GM12878 (cell line): ENCODE measurements around the gene DLST. TPM values are rescaled to one million over a fixed set of nuclear protein-coding genes. Genes with fewer than 3 reads are reported as not detected.

Experiments
- ATAC-seq: fragments of 200-7000 bp; cut with Tn5 transposase; 3 replicates; pipeline ENCODE4 v1.9.1; 2020; ENCODE audit warnings: mild to moderate bottlenecking, moderate library complexity
- BruUV-seq: library from RNA; stranded (reverse); fragments of 400-500 nt; replicated peaks from 2 replicates; lab custom pipeline; 2021; lab: Mats Ljungman, UMichigan
- CTCF ChIA-PET: fragments of 300-600 bp; sonication (Branson Sonifier 250); formaldehyde crosslinking; extraction: SDS; loops from one replicate; lab custom pipeline; 2021; ENCODE audit warnings: inconsistent platforms; lab: Yijun Ruan, JAX
- POLR2A ChIA-PET: fragments of 350-600 bp; formaldehyde crosslinking; extraction: SDS; loops from one replicate; lab custom pipeline; 2021; ENCODE audit warnings: inconsistent platforms; lab: Charles Lee
- RAD21 ChIA-PET: fragments of 300-600 bp; sonication (Branson Sonifier 250); formaldehyde crosslinking; loops from one replicate; lab custom pipeline; 2023; ENCODE audit warnings: antibody characterized with exemption; ENCODE audit not compliant: unreplicated experiment; lab: Charles Lee
- SMC1A ChIA-PET: fragments of 300-600 bp; sonication (Branson Sonifier 250); formaldehyde crosslinking; loops from one replicate; lab custom pipeline; 2023; ENCODE audit not compliant: unreplicated experiment, uncharacterized antibody; lab: Charles Lee
- DNase-seq: peaks from one replicate; pipeline ENCODE4 v3.0.0-alpha.2; 2011; ENCODE audit warnings: low read depth, low spot score
- FAIRE-seq: peaks from 3 replicates; lab custom pipeline; 2011; peaks lifted over from hg19 to GRCh38; lab: Jason Lieb, UNC
- H2AFZ ChIP-seq: 2 replicates; pipeline ENCODE4 v1.6.0; 2011; ENCODE audit warnings: low read depth, low read length, control low read depth; ENCODE audit not compliant: control insufficient read depth
- H3K27ac ChIP-seq: 2 replicates; pipeline ENCODE4 v1.5.1; 2011; ENCODE audit warnings: control low read depth; ENCODE audit not compliant: control insufficient read depth, insufficient read depth
- H3K27me3 ChIP-seq, 2 experiments: replicated peaks in 1 of 2; 2 replicates each; pipeline versions ENCODE4 v1.6.0 to v1.6.1; 2011; ENCODE audit warnings: low read length in 1 of 2; ENCODE audit not compliant: control insufficient read depth in 2 of 2, insufficient read depth in 2 of 2
- H3K36me3 ChIP-seq, 2 experiments: 2 replicates each; pipeline ENCODE4 v1.5.1; 2011; ENCODE audit warnings: low read length in 1 of 2; ENCODE audit not compliant: control insufficient read depth in 2 of 2, insufficient read depth in 2 of 2
- H3K4me1 ChIP-seq: 2 replicates; pipeline ENCODE4 v1.6.1; 2011; ENCODE audit warnings: mild to moderate bottlenecking, low read length, moderate library complexity, mixed read lengths; ENCODE audit not compliant: control insufficient read depth, insufficient read depth
- H3K4me2 ChIP-seq: 2 replicates; pipeline ENCODE4 v1.6.0; 2011; ENCODE audit warnings: control low read depth; ENCODE audit not compliant: control insufficient read depth, insufficient read depth
- H3K4me3 ChIP-seq: fragments of 200-600 bp; sonication (generic); 2 replicates; pipeline ENCODE4 v1.5.1; 2016
- H3K79me2 ChIP-seq: 2 replicates; pipeline ENCODE4 v1.6.0; 2011; ENCODE audit warnings: low read length; ENCODE audit not compliant: control insufficient read depth, insufficient read depth
- H3K9ac ChIP-seq: 2 replicates; pipeline ENCODE4 v1.8.0; 2011; ENCODE audit warnings: low read length, control low read depth, mixed read lengths; ENCODE audit not compliant: control insufficient read depth, insufficient read depth
- H3K9me3 ChIP-seq: replicated peaks from 3 replicates; pipeline ENCODE4 v1.5.1; 2011; ENCODE audit warnings: mild to moderate bottlenecking, low read length; ENCODE audit not compliant: control insufficient read depth, insufficient read depth
- H4K20me1 ChIP-seq: 2 replicates; pipeline ENCODE4 v1.6.0; 2011; ENCODE audit not compliant: control insufficient read depth, insufficient read depth
- ESRRA ChIP-seq: IDR thresholded peaks from 2 replicates; pipeline ENCODE4 v1.6.1; 2012; ENCODE audit warnings: mild to moderate bottlenecking, low read length, improper control_type of control experiment
- HDGF ChIP-seq: fragments of 450-650 bp; IDR thresholded peaks from 2 replicates; pipeline ENCODE4 v1.6.1; 2016; ENCODE audit warnings: antibody characterized with exemption
- RB1 ChIP-seq: fragments of 450-650 bp; formaldehyde crosslinking; IDR thresholded peaks from 2 replicates; pipeline ENCODE4 v1.6.1; 2017; ENCODE audit warnings: mild to moderate bottlenecking, borderline replicate concordance
- SPI1 ChIP-seq: IDR thresholded peaks from 2 replicates; pipeline ENCODE4 v1.6.1; 2011; ENCODE audit warnings: low read depth, mild to moderate bottlenecking, low read length, moderate library complexity, borderline replicate concordance; ENCODE audit not compliant: insufficient read depth
- SRF ChIP-seq, 2 experiments: IDR thresholded peaks; 2 replicates each; pipeline ENCODE4 v1.6.1; 2011; ENCODE audit warnings: low read depth in 2 of 2, low read length in 2 of 2, mild to moderate bottlenecking in 1 of 2, moderate library complexity in 1 of 2
- STAT3 ChIP-seq: IDR thresholded peaks from 2 replicates; pipeline ENCODE4 v1.6.1; 2011; ENCODE audit warnings: low read depth, low read length, improper control_type of control experiment
- TCF12 ChIP-seq: IDR thresholded peaks from 2 replicates; pipeline ENCODE4 v1.6.1; 2011; ENCODE audit warnings: low read depth, mild to moderate bottlenecking, low read length
- ZNF622 ChIP-seq: fragments of 450-650 bp; IDR thresholded peaks from 2 replicates; pipeline ENCODE4 v1.6.1; 2017; ENCODE audit warnings: mild to moderate bottlenecking, inconsistent platforms
- ZZZ3 ChIP-seq: IDR thresholded peaks from 2 replicates; pipeline ENCODE4 v1.6.1; 2011; ENCODE audit warnings: low read depth; ENCODE audit not compliant: control insufficient read depth, insufficient read length
- WGBS: methylation state at CpG from one replicate; pipeline ENCODE4 v1.1.6; 2016; ENCODE audit warnings: low lambda C conversion rate; ENCODE audit not compliant: insufficient replicate concordance, insufficient coverage; ENCODE audit errors: missing lambda C conversion rate; 5-methylcytosine and 5-hydroxymethylcytosine counted together
- in situ Hi-C: fragments of 300-500 bp; cut with MboI; formaldehyde crosslinking; loops from 9 replicates; pipeline ENCODE4 v1.14.3; 2018; ENCODE audit warnings: mixed read lengths
- intact Hi-C: fragments of 100-400 bp; cut with micrococcal nuclease; formaldehyde crosslinking; loops from one replicate; pipeline ENCODE4 v1.14.2; 2022; ENCODE audit not compliant: unreplicated experiment
- polyA plus RNA-seq, 11 experiments: library from polyadenylated mRNA; depleted of rRNA in 4 of 11; unstranded in 6 of 11; stranded (reverse) in 5 of 11; fragments of >200 nt; fragmentation: Nextera tagmentation in 4 of 11; fragmentation: Illumina TruSeq in 1 of 11; extraction: Ambion mirVana in 4 of 11; extraction: Trizol in 1 of 11; gene quantifications; 1 replicate in 1 of 11; 2 replicates in 10 of 11; pipeline versions ENCODE4 v1.2.1 to v1.2.3, GENCODE V29; 2011 to 2016; ENCODE audit warnings: inconsistent platforms in 2 of 11, missing spikeins in 2 of 11, low read depth in 1 of 11
- total RNA-seq, 4 experiments: library from RNA; depleted of rRNA in 3 of 4; stranded (reverse); fragments of >200 nt in 3 of 4; fragmentation: Illumina TruSeq in 1 of 4; extraction: Trizol in 1 of 4; gene quantifications; 2 replicates each; pipeline versions ENCODE4 v1.2.1 to v1.2.3, GENCODE V29; 2013 to 2021

Gene DLST
- total and polyA plus RNA-seq, 10 of the 15 experiments (the other 5 are each of a cell fraction or from before 2014, with no cell fraction given), result 2.9 to 141 (median 67.7) TPM

- DNase-seq, result no peak
- H3K4me3 ChIP-seq, result no peak overlapping the region
- 49% methylated on average over 3 of the region's 3 CpGs for WGBS
- no peaks in the 10 kb centered on the region for H3K4me1 ChIP-seq
- no peaks in the 10 kb centered on the region for H4K20me1 ChIP-seq
- H3K36me3 ChIP-seq, result no peaks in the 10 kb centered on the region
- no peak overlapping the region for H2AFZ ChIP-seq
- no peak for FAIRE-seq
- no peak overlapping the region for H3K9ac ChIP-seq
- H3K9me3 ChIP-seq, result no peaks in the 10 kb centered on the region
- POLR2A ChIA-PET, result interaction anchor here (1.1 to 1.4 kb wide), 3 partner anchors 10 to 44 kb away, joined by 3 to 9 read pairs (median 3); no protein-coding TSS in a partner anchor
- H3K27me3 ChIP-seq, result no peaks in the 10 kb centered on the region
- no peak for ATAC-seq
- no peak overlapping the region for H3K27ac ChIP-seq
- CTCF ChIA-PET, result interaction anchor here (0.6 to 13.8 kb wide), 34 partner anchors 10 to 618 kb away, joined by 3 to 552 read pairs (median 6); partner anchors contain the start of genes DLST, EIF2B2 and PROX2
- SMC1A ChIA-PET, result interaction anchor here (0.8 to 11.1 kb wide), 16 partner anchors 10 to 443 kb away, joined by 3 to 165 read pairs (median 8); partner anchors contain the start of genes DLST and PROX2
- BruUV-seq, result no TSS peak
- RAD21 ChIA-PET, result interaction anchor here (0.8 to 8.8 kb wide), 17 partner anchors 10 to 265 kb away, joined by 3 to 114 read pairs (median 4); partner anchors contain the start of gene NEK9
- H3K4me2 ChIP-seq, result no peak overlapping the region
- intact Hi-C loops, result loop anchor here (1.0 to 10.0 kb wide), 3 partner anchors 44 to 433 kb away; no protein-coding TSS in a partner anchor
- in situ Hi-C loops, result no loop called here
- H3K79me2 ChIP-seq, result no peaks in the 10 kb centered on the region
- TF ChIP-seq RB1 (no peak), ESRRA (no peak), STAT3 (no peak), ZZZ3 (no peak), HDGF (no peak), SPI1 (no peak)
Observed at GRCh38 chr14:74861734-74862090, 20.0 kb upstream of the DLST start.

GRCh38 chr14:74863274-74863673 lies 18.4 kb upstream of the DLST start:
- BruUV-seq, result no TSS peak
- 29% methylated on average over 9 of the region's 9 CpGs for WGBS
- DNase-seq (no peak), ATAC-seq (no peak), FAIRE-seq (no peak)
- POLR2A ChIA-PET, result no interaction called here
- SMC1A ChIA-PET, result interaction anchor here (1.2 to 11.1 kb wide), 6 partner anchors 8 to 225 kb away, joined by 5 to 165 read pairs (median 19); partner anchors contain the start of gene PROX2
- Histone ChIP-seq H3K9me3 (no peaks in the 10 kb centered on the region), H3K9ac (no peak overlapping the region), H3K79me2 (no peaks in the 10 kb centered on the region), H4K20me1 (no peaks in the 10 kb centered on the region), H2AFZ (no peak overlapping the region), H3K27me3 (no peaks in the 10 kb centered on the region), H3K36me3 (no peaks in the 10 kb centered on the region), H3K27ac (no peak overlapping the region), H3K4me1 (no peaks in the 10 kb centered on the region), H3K4me3 (no peak overlapping the region), H3K4me2 (no peak overlapping the region)
- intact Hi-C loops, result loop anchor here (10.0 kb wide), 1 partner anchor 432 kb away; no protein-coding TSS in a partner anchor
- TF ChIP-seq TCF12 (no peak), ZNF622 (no peak), SRF (IDR thresholded peaks at IDR 0.05; ENCODE audit: low read depth in 2 of 2, low read length in 2 of 2) (peak in 1 of 2 experiments; percentile 42; a peak in 1 of 4 replicates)
- in situ Hi-C loops, result no loop called here
- RAD21 ChIA-PET, result interaction anchor here (0.8 to 8.8 kb wide), 3 partner anchors 16 to 43 kb away, joined by 3 to 114 read pairs (median 3); no protein-coding TSS in a partner anchor
- CTCF ChIA-PET, result interaction anchor here (0.6 to 13.8 kb wide), 10 partner anchors 14 to 435 kb away, joined by 3 to 552 read pairs (median 15); partner anchors contain the start of genes DLST and PROX2
